HepG2 (cell line): ENCODE measurements around the gene FSHR.

Experiments used
- CBFB ChIP-seq: sonication (generic); formaldehyde crosslinking; IDR thresholded peaks from 2 replicates; pipeline ENCODE4 v1.4.0; 2020; ENCODE audit warnings: missing genetic modification reagents
- CTCF ChIP-seq: sonication (generic); formaldehyde crosslinking; IDR thresholded peaks from 2 replicates; pipeline ENCODE4 v1.5.0; 2020; ENCODE audit warnings: mild to moderate bottlenecking, missing genetic modification reagents, moderate library complexity
- ETS1 ChIP-seq: sonication (generic); formaldehyde crosslinking; IDR thresholded peaks from 2 replicates; pipeline ENCODE4 v1.4.0; 2020; ENCODE audit warnings: missing genetic modification reagents
- HDAC2 ChIP-seq: sonication (generic); formaldehyde crosslinking; IDR thresholded peaks from 2 replicates; pipeline ENCODE4 v1.4.0; 2020; ENCODE audit warnings: missing genetic modification reagents
- RERE ChIP-seq: IDR thresholded peaks from 2 replicates; pipeline ENCODE4 v1.6.1; 2016; ENCODE audit warnings: low read depth, missing genetic modification reagents, missing compliant biosample characterization
- SMYD3 ChIP-seq: sonication (generic); formaldehyde crosslinking; IDR thresholded peaks from 2 replicates; pipeline ENCODE4 v1.8.1; 2023; ENCODE audit warnings: mild to moderate bottlenecking, missing genetic modification reagents
- SNAPC5 ChIP-seq: sonication (generic); formaldehyde crosslinking; IDR thresholded peaks from 2 replicates; pipeline ENCODE4 v1.8.1; 2023; ENCODE audit warnings: mild to moderate bottlenecking, missing genetic modification reagents, borderline replicate concordance
- ZBTB33 ChIP-seq: sonication (generic); formaldehyde crosslinking; IDR thresholded peaks from 2 replicates; pipeline ENCODE4 v1.4.0; 2020; ENCODE audit warnings: missing genetic modification reagents
- ZGPAT ChIP-seq: IDR thresholded peaks from 2 replicates; pipeline ENCODE4 v1.6.1; 2016; ENCODE audit warnings: mild to moderate bottlenecking
- ZMYM2 ChIP-seq: sonication (generic); formaldehyde crosslinking; IDR thresholded peaks from 2 replicates; pipeline ENCODE4 v1.8.0; 2022; ENCODE audit warnings: mild to moderate bottlenecking, missing genetic modification reagents
- ZNF274 ChIP-seq: sonication (generic); formaldehyde crosslinking; IDR thresholded peaks from 2 replicates; pipeline ENCODE4 v1.5.1; 2020; ENCODE audit warnings: mild to moderate bottlenecking, missing genetic modification reagents
- ZNF580 ChIP-seq: IDR thresholded peaks from 2 replicates; pipeline ENCODE4 v1.6.1; 2016; ENCODE audit warnings: low read depth, borderline replicate concordance
- ZSCAN5A ChIP-seq: sonication (generic); formaldehyde crosslinking; IDR thresholded peaks from 2 replicates; pipeline ENCODE4 v1.8.0; 2022; ENCODE audit warnings: mild to moderate bottlenecking, missing genetic modification reagents, borderline replicate concordance

- TF ChIP-seq ZMYM2 (CRISPR knock-in tag) (no peak), ZSCAN5A (CRISPR knock-in tag) (no peak), SMYD3 (CRISPR knock-in tag) (no peak), ZBTB33 (CRISPR knock-in tag) (no peak), ZNF274 (CRISPR knock-in tag) (no peak), HDAC2 (CRISPR knock-in tag) (no peak), CBFB (CRISPR knock-in tag) (no peak), SNAPC5 (CRISPR knock-in tag) (no peak), ZNF580 (CRISPR knock-in tag) (no peak), RERE (CRISPR knock-in tag) (no peak), ZGPAT (no peak), ETS1 (CRISPR knock-in tag) (no peak), CTCF (CRISPR knock-in tag) (no peak)
These were observed 151.6 kb downstream of the FSHR start for GRCh38 chr2:49002750-49003149.
